ENCODE data around the gene CHCHD5. TPM values are rescaled to one million over a fixed set of nuclear protein-coding genes. Genes with fewer than 3 reads are reported as not detected.

The CHCHD5 gene
- total and polyA plus RNA-seq, 10 of the 15 experiments (the other 5 are each of a cell fraction or from before 2014, with no cell fraction given), result 16.4 to 118 (median 45.2) TPM

DNA sequence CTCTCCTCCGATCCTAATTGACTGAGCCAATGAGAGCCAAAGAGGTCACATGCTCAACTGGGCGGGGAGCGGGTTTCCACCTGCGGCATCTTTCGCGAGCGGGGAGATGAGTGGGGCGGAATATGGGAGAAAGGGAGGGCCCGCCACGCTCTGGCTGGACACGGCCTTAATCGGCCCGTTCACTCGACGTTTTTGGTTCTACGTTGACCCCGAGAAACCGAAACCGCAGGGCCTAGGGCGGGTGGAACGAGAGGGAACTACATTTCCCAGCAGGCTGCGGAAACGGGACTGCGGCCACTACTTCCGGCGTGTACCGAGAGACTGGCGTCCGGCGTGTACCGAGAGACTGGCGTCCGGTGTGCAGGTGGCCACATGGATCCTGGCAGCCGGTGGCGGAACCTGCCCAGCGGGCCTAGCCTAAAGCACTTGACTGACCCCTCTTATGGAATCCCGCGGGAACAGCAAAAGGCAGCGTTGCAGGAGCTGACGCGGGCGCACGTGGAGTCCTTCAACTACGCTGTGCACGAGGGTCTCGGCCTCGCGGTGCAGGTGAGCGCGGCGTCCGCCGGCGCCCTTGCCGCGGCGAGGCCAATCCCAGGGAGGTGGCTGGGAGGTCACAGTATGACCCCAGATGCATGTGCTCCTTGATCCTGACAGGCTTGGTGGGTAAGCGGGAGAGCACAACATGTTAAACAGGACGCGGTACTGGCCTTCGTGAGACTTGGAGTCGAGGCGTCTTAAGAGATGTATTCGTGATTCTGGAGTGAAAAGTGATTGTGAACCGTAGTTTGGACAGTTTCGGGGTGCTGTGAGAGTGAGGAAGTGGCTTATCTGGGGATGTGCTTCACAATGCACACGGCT, 42.1 kb upstream of the CHCHD5 start, which contains the start of gene POLR1B (continued):
- TF ChIP-seq E4F1 (IDR thresholded peaks at IDR 0.05; ENCODE audit: borderline replicate concordance, partially characterized antibody) (no peak), KLF5 (IDR thresholded peaks at IDR 0.05; ENCODE audit: partially characterized antibody) (no peak), BMI1 (IDR thresholded peaks at IDR 0.05; ENCODE audit: borderline replicate concordance) (no peak), RAD21 (IDR thresholded peaks at IDR 0.05; ENCODE audit: insufficient read depth, low read depth, low read length) (no peak), YY1 (IDR thresholded peaks at IDR 0.05; ENCODE audit: low read depth, low read length) (peak; percentile 81), TCF3 (IDR thresholded peaks at IDR 0.05; ENCODE audit: borderline replicate concordance, insufficient read depth, low read depth, low read length) (0 out of 2 replicates have a peak, but pooled peaks have one; percentile 26), PAX8 (IDR thresholded peaks at IDR 0.05) (peak; percentile 99), EP300 (IDR thresholded peaks at IDR 0.05; ENCODE audit: borderline replicate concordance in 1 of 2, control insufficient read depth in 1 of 2, low read depth in 2 of 2, low read length in 2 of 2) (no peak; a peak in 1 of 4 replicates), NFYA (IDR thresholded peaks at IDR 0.05; ENCODE audit: borderline replicate concordance, low read depth, low read length) (no peak), EED (IDR thresholded peaks at IDR 0.05; ENCODE audit: low read depth) (no peak), SRF (IDR thresholded peaks at IDR 0.05; ENCODE audit: low read depth in 2 of 2, low read length in 2 of 2) (peak in 1 of 2 experiments; percentile 70; a peak in 2 of 4 replicates), HDAC6 (IDR thresholded peaks at IDR 0.05; ENCODE audit: unreplicated experiment) (no peak), ATF7 (IDR thresholded peaks at IDR 0.05; ENCODE audit: low read depth) (no peak), FOXK2 (IDR thresholded peaks at IDR 0.05) (no peak)
- TF ChIP-seq, protein P1, sequence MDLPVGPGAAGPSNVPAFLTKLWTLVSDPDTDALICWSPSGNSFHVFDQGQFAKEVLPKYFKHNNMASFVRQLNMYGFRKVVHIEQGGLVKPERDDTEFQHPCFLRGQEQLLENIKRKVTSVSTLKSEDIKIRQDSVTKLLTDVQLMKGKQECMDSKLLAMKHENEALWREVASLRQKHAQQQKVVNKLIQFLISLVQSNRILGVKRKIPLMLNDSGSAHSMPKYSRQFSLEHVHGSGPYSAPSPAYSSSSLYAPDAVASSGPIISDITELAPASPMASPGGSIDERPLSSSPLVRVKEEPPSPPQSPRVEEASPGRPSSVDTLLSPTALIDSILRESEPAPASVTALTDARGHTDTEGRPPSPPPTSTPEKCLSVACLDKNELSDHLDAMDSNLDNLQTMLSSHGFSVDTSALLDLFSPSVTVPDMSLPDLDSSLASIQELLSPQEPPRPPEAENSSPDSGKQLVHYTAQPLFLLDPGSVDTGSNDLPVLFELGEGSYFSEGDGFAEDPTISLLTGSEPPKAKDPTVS (IDR thresholded peaks at IDR 0.05; ENCODE audit: low read depth, low read length), result no peak
- TF ChIP-seq, protein P2, sequence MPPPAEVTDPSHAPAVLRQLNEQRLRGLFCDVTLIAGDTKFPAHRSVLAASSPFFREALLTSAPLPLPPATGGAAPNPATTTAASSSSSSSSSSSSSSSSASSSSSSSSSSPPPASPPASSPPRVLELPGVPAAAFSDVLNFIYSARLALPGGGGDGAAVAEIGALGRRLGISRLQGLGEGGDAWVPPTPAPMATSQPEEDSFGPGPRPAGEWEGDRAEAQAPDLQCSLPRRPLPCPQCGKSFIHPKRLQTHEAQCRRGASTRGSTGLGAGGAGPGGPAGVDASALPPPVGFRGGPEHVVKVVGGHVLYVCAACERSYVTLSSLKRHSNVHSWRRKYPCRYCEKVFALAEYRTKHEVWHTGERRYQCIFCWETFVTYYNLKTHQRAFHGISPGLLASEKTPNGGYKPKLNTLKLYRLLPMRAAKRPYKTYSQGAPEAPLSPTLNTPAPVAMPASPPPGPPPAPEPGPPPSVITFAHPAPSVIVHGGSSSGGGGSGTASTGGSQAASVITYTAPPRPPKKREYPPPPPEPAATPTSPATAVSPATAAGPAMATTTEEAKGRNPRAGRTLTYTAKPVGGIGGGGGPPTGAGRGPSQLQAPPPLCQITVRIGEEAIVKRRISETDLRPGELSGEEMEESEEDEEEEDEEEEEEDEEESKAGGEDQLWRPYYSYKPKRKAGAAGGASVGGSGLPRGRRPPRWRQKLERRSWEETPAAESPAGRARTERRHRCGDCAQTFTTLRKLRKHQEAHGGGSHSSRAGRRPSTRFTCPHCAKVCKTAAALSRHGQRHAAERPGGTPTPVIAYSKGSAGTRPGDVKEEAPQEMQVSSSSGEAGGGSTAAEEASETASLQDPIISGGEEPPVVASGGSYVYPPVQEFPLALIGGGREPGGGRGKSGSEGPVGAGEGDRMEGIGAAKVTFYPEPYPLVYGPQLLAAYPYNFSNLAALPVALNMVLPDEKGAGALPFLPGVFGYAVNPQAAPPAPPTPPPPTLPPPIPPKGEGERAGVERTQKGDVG (CRISPR knock-in tag; IDR thresholded peaks at IDR 0.05), result no peak
- TF ChIP-seq, protein P3, sequence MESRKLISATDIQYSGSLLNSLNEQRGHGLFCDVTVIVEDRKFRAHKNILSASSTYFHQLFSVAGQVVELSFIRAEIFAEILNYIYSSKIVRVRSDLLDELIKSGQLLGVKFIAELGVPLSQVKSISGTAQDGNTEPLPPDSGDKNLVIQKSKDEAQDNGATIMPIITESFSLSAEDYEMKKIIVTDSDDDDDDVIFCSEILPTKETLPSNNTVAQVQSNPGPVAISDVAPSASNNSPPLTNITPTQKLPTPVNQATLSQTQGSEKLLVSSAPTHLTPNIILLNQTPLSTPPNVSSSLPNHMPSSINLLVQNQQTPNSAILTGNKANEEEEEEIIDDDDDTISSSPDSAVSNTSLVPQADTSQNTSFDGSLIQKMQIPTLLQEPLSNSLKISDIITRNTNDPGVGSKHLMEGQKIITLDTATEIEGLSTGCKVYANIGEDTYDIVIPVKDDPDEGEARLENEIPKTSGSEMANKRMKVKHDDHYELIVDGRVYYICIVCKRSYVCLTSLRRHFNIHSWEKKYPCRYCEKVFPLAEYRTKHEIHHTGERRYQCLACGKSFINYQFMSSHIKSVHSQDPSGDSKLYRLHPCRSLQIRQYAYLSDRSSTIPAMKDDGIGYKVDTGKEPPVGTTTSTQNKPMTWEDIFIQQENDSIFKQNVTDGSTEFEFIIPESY (IDR thresholded peaks at IDR 0.05), result no peak
- TF ChIP-seq, protein P4, sequence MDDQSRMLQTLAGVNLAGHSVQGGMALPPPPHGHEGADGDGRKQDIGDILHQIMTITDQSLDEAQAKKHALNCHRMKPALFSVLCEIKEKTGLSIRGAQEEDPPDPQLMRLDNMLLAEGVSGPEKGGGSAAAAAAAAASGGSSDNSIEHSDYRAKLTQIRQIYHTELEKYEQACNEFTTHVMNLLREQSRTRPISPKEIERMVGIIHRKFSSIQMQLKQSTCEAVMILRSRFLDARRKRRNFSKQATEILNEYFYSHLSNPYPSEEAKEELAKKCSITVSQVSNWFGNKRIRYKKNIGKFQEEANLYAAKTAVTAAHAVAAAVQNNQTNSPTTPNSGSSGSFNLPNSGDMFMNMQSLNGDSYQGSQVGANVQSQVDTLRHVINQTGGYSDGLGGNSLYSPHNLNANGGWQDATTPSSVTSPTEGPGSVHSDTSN (IDR thresholded peaks at IDR 0.05; ENCODE audit: insufficient replicate concordance, low read depth, low read length), result no peak
